ENCODE data around the gene LZTS2. TPM values are rescaled to one million over a fixed set of nuclear protein-coding genes. Genes with fewer than 3 reads are reported as not detected.

The LZTS2 gene
- total and polyA plus RNA-seq, 9 donors: 35.6 to 72.0 (median 62.9) TPM

DNA sequence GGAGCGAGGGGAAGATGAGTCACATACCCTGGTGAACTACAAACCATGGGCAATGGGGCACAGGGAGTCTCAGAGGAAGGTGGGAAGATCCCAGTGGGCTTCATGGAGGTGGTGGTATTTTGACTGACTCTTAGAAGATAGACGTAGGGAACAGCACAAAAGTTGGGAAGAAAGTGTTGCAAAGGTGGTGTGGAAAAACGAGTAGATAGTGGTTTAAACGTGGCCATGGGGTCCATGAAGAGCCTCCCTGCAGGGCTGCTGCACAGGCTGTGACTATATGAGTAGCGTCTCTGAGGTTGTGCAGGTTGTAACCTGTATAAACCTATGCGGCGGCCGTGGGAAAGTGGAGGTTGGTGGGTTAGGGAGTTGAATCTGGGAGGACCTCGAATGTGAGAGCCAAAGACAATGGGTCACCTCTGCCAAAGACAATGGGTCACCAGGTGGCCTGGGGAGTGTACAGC is 13.8 kb downstream of the LZTS2 start:
- no peaks in the 10 kb centered on the region for H3K9me3 ChIP-seq (replicated peaks; ENCODE audit: control insufficient read depth, low read depth, low read length)
- no peaks in the 10 kb centered on the region for H3K36me3 ChIP-seq (ENCODE audit: control insufficient read depth, insufficient read depth, low read length)
- 72% methylated on average over 9 of the region's 9 CpGs for WGBS (ENCODE audit: insufficient coverage)
- no peak overlapping the region for H3K4me3 ChIP-seq (ENCODE audit: low read length)
- H3K4me1 ChIP-seq (ENCODE audit: control insufficient read depth, insufficient read depth, low read length): peaks cover 40% of the 10 kb centered on the region
- DNase-seq: no peak
- H3K27me3 ChIP-seq (ENCODE audit: control insufficient read depth, insufficient read depth, low read length): peaks cover 18% of the 10 kb centered on the region
- H3K27ac ChIP-seq (ENCODE audit: low read length): no peak overlapping the region

DNA sequence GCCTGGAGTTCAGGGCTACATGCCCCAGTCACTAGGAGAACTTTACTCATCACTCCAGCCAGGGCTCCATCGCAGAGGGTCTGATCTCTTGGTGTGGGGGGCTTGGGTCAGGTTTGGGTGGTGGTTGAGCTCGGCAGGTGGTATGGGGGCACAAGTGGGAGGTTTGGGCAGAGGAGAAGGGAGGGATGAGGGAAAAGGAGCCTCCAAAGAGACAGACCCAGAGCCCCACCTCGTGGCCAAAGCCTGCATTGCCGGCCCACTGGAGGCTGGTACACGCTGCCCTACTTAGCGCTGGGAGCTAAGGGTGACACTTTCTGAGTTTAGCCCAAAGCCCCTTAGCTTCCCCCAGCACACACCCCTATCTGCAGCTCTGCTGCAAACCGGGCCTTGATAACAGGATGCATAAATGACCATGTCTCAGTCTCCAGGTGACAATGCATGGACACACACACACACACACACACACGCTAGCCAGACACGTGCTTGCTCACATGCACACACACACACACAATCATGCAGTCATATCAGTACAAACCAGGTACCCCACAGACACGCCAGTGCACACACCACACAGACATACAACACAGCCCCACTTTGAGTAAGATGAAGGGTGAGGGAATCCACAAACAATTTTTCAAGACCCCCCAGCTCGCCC is 14.7 kb downstream of the LZTS2 start:
- Histone ChIP-seq H3K27me3 (ENCODE audit: control insufficient read depth, insufficient read depth, low read length) (peaks cover 27% of the 10 kb centered on the region), H3K4me1 (ENCODE audit: control insufficient read depth, insufficient read depth, low read length) (peaks cover 41% of the 10 kb centered on the region), H3K36me3 (ENCODE audit: control insufficient read depth, insufficient read depth, low read length) (no peaks in the 10 kb centered on the region), H3K27ac (ENCODE audit: low read length) (no peak overlapping the region), H3K4me3 (ENCODE audit: low read length) (no peak overlapping the region), H3K9me3 (replicated peaks; ENCODE audit: control insufficient read depth, low read depth, low read length) (no peaks in the 10 kb centered on the region)
- peak; percentile 74 for DNase-seq
- WGBS (ENCODE audit: insufficient coverage): 0% methylated on average over 6 of the region's 11 CpGs

- H3K9me3 ChIP-seq (replicated peaks; ENCODE audit: control insufficient read depth, low read depth, low read length): no peaks in the 10 kb centered on the region
- H3K27ac ChIP-seq (ENCODE audit: low read length): no peak overlapping the region
- peaks cover 28% of the 10 kb centered on the region for H3K27me3 ChIP-seq (ENCODE audit: control insufficient read depth, insufficient read depth, low read length)
- H3K4me1 ChIP-seq (ENCODE audit: control insufficient read depth, insufficient read depth, low read length): peaks cover 41% of the 10 kb centered on the region
- no CpG with 5 or more reads among the region's 7 CpGs for WGBS (ENCODE audit: insufficient coverage)
- H3K4me3 ChIP-seq (ENCODE audit: low read length): no peak overlapping the region
- no peaks in the 10 kb centered on the region for H3K36me3 ChIP-seq (ENCODE audit: control insufficient read depth, insufficient read depth, low read length)
- DNase-seq: no peak
Observed at GRCh38 chr10:101014966-101015581, 15.5 kb downstream of the LZTS2 start.

DNA sequence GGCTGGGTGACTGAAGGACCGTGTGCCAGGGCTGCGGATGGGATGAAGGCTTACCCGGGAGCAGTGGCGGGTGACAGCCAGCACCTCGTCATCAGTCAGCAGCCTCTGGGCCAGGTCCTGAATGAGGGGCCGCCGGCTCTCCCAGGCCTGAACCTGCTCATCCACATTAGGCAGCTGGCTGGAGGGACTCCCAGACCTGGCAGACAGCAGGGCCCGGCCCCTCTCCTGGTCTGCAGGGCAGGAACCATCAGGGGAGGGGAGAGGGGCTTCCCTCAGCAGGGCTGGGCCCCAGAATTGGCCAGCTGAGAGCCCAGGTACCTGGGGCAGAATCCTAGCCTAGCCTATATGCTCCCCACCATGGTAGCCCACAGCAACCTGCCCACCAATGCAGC is 16.0 kb downstream of the LZTS2 start:
- 76% methylated on average over 8 of the region's 8 CpGs for WGBS (ENCODE audit: insufficient coverage)
- no peaks in the 10 kb centered on the region for H3K36me3 ChIP-seq (ENCODE audit: control insufficient read depth, insufficient read depth, low read length)
- no peaks in the 10 kb centered on the region for H3K9me3 ChIP-seq (replicated peaks; ENCODE audit: control insufficient read depth, low read depth, low read length)
- no peak overlapping the region for H3K4me3 ChIP-seq (ENCODE audit: low read length)
- peaks cover 41% of the 10 kb centered on the region for H3K4me1 ChIP-seq (ENCODE audit: control insufficient read depth, insufficient read depth, low read length)
- no peak for DNase-seq
- no peak overlapping the region for H3K27ac ChIP-seq (ENCODE audit: low read length)
- H3K27me3 ChIP-seq (ENCODE audit: control insufficient read depth, insufficient read depth, low read length): peaks cover 28% of the 10 kb centered on the region

GRCh38 chr10:101016814-101017213 is 17.2 kb downstream of the LZTS2 start:
- H3K9me3 ChIP-seq (replicated peaks; ENCODE audit: control insufficient read depth, low read depth, low read length): no peaks in the 10 kb centered on the region
- no peak overlapping the region for H3K27ac ChIP-seq (ENCODE audit: low read length)
- H3K27me3 ChIP-seq (ENCODE audit: control insufficient read depth, insufficient read depth, low read length): peaks cover 28% of the 10 kb centered on the region
- no peaks in the 10 kb centered on the region for H3K36me3 ChIP-seq (ENCODE audit: control insufficient read depth, insufficient read depth, low read length)
- 68% methylated on average over 2 of the region's 5 CpGs for WGBS (ENCODE audit: insufficient coverage)
- H3K4me3 ChIP-seq (ENCODE audit: low read length): no peak overlapping the region
- no peak for DNase-seq
- peaks cover 39% of the 10 kb centered on the region for H3K4me1 ChIP-seq (ENCODE audit: control insufficient read depth, insufficient read depth, low read length)

DNA sequence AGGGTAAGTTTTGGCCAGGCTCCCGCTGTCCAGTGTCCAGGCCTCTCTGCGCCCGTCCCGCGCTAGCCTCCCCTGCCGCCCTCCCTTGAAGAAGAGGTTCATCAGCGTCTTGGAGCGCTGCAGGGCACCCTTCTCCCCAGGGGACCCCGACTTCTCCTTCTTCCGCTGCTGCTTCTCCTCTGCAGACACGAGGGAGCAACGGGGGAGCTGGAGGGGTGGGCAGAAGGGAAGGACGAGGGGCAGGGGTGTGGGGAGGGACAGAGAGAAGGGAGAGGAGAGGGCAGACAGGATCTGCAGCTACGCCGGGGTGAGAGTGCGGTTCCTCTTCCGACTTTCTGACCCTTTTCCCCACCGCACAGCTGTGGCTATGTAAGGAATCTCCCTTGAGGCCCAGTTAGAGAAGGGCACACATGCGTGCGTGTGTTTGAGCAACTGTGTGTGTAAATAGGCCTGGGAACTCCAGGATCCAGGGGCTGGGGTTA is 18.6 kb downstream of the LZTS2 start:
- Histone ChIP-seq H3K4me3 (ENCODE audit: low read length) (no peak overlapping the region), H3K36me3 (ENCODE audit: control insufficient read depth, insufficient read depth, low read length) (no peaks in the 10 kb centered on the region), H3K27ac (ENCODE audit: low read length) (peak overlapping the region; percentile 15), H3K9me3 (replicated peaks; ENCODE audit: control insufficient read depth, low read depth, low read length) (no peaks in the 10 kb centered on the region), H3K4me1 (ENCODE audit: control insufficient read depth, insufficient read depth, low read length) (peaks cover 26% of the 10 kb centered on the region), H3K27me3 (ENCODE audit: control insufficient read depth, insufficient read depth, low read length) (peaks cover 28% of the 10 kb centered on the region)
- WGBS (ENCODE audit: insufficient coverage): 22% methylated on average over 7 of the region's 20 CpGs
- DNase-seq: no peak

DNA sequence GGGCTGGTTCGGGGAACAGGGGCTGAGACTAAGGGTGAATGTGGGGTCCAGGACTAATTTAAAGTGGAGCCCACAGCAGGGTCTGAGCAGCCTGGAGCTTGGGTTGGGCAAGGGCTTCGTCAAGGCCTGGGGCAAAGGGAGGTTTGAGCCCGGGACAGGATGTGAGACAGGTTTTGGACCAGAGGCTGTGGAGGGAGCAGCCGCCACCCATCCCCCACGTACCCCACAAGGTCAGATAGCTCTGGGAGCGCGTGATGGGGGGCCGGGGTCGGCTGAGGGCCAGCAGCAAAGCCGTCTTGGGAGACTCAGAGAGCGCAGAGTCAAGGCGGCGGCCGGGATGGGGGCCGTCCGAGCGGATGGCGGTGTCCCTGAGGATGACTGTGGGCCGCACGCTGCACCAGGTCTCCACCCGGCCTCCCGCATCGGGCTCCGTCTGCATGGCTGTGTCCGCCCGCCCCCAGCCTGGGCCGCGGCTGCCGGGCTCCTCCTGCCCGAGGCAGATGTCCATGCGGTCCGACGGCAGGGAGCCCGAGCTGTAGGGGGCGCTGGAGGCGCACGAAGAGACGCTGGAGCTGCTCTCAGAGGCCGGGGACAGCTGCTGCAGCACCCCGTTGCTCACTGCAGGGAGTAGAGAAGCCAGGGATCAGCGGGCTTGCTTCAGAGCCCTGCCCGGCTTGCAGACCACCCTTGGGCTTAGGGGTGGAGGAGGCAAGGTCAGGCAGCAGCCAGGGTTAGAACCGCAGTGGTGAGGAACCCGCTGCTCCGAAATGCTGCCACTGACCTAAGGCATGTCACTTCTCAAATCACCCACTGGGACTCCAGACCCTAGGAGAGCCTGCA is 19.2 kb downstream of the LZTS2 start:
- Histone ChIP-seq H3K4me1 (ENCODE audit: control insufficient read depth, insufficient read depth, low read length) (peaks cover 21% of the 10 kb centered on the region), H3K27me3 (ENCODE audit: control insufficient read depth, insufficient read depth, low read length) (peaks cover 28% of the 10 kb centered on the region), H3K36me3 (ENCODE audit: control insufficient read depth, insufficient read depth, low read length) (no peaks in the 10 kb centered on the region), H3K4me3 (ENCODE audit: low read length) (no peak overlapping the region), H3K27ac (ENCODE audit: low read length) (peak overlapping the region; percentile 15), H3K9me3 (replicated peaks; ENCODE audit: control insufficient read depth, low read depth, low read length) (no peaks in the 10 kb centered on the region)
- WGBS (ENCODE audit: insufficient coverage): 6% methylated on average over 41 of the region's 45 CpGs
- peak; percentile 79 for DNase-seq

DNA sequence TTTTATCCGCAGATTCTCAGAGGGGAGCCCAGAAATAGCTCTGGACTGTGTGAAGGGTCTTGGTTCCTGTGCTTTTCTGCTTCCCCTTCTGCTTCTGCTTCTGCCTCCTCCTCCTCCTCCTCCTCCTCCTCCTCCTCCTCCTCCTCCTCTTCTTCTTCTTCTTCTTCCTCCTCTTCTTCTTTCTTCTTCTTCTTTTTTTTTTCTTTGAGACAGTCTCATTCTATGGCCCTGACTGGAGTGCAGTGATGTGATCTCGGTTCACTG is 19.8 kb downstream of the LZTS2 start:
- no peak overlapping the region for H3K27ac ChIP-seq (ENCODE audit: low read length)
- WGBS (ENCODE audit: insufficient coverage): no CpG with 5 or more reads among the region's 2 CpGs

DNA sequence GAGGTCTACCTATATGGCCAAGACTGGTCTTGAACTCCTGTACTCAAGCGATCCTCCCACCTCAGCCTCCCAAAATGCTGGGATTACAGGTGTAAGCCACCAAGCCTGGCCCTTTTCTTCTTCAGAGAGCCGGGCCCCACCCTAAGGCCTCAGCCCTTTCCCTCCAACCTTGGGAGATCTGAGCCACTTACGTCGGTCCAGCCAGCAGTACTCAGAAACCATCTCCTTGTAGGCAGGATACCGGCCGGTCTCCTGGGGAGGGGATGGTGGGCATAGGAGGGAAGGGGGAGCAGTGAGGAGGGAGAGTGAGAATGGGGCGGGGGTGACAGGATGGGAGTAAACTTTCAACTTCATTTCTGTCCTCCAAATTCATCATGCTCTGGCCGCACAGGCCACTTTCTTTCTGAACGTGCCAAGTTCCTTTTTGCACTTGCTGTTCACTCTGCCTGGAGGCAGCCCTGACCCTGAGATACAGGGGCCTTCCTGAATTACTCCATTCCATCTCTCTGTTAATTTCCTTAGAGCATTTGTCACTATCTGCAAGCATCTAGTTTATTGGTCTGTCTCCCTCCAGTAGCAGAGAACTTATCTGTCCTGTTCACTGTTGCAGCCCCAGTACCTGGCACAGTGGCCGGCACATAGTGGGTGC is 20.9 kb downstream of the LZTS2 start:
- 77% methylated on average over 5 of the region's 10 CpGs for WGBS (ENCODE audit: insufficient coverage)
- DNase-seq: no peak
- Histone ChIP-seq H3K36me3 (ENCODE audit: control insufficient read depth, insufficient read depth, low read length) (no peaks in the 10 kb centered on the region), H3K27ac (ENCODE audit: low read length) (no peak overlapping the region), H3K9me3 (replicated peaks; ENCODE audit: control insufficient read depth, low read depth, low read length) (no peaks in the 10 kb centered on the region), H3K27me3 (ENCODE audit: control insufficient read depth, insufficient read depth, low read length) (peaks cover 28% of the 10 kb centered on the region), H3K4me1 (ENCODE audit: control insufficient read depth, insufficient read depth, low read length) (peaks cover 16% of the 10 kb centered on the region), H3K4me3 (ENCODE audit: low read length) (no peak overlapping the region)

More for the DNA sequence above, 19.8 kb downstream of the LZTS2 start:
- H3K36me3 ChIP-seq (ENCODE audit: control insufficient read depth, insufficient read depth, low read length): no peaks in the 10 kb centered on the region
- H3K4me1 ChIP-seq (ENCODE audit: control insufficient read depth, insufficient read depth, low read length): peaks cover 18% of the 10 kb centered on the region
- peaks cover 28% of the 10 kb centered on the region for H3K27me3 ChIP-seq (ENCODE audit: control insufficient read depth, insufficient read depth, low read length)
- no peak overlapping the region for H3K4me3 ChIP-seq (ENCODE audit: low read length)
- DNase-seq: no peak
- H3K9me3 ChIP-seq (replicated peaks; ENCODE audit: control insufficient read depth, low read depth, low read length): no peaks in the 10 kb centered on the region

GRCh38 chr10:101021239-101021638 is 21.6 kb downstream of the LZTS2 start:
- Histone ChIP-seq H3K27ac (ENCODE audit: low read length) (no peak overlapping the region), H3K4me3 (ENCODE audit: low read length) (no peak overlapping the region), H3K27me3 (ENCODE audit: control insufficient read depth, insufficient read depth, low read length) (peaks cover 28% of the 10 kb centered on the region), H3K9me3 (replicated peaks; ENCODE audit: control insufficient read depth, low read depth, low read length) (no peaks in the 10 kb centered on the region), H3K36me3 (ENCODE audit: control insufficient read depth, insufficient read depth, low read length) (no peaks in the 10 kb centered on the region), H3K4me1 (ENCODE audit: control insufficient read depth, insufficient read depth, low read length) (peaks cover 16% of the 10 kb centered on the region)
- no peak for DNase-seq
- WGBS (ENCODE audit: insufficient coverage): 65% methylated on average over 2 of the region's 4 CpGs
